ENCODE measurements around the gene RFX7. TPM values are rescaled to one million over a fixed set of nuclear protein-coding genes. Genes with fewer than 3 reads are reported as not detected.

Gene RFX7
- total RNA-seq, 1 experiment from 2014 or later, result 43.4 TPM

DNA sequence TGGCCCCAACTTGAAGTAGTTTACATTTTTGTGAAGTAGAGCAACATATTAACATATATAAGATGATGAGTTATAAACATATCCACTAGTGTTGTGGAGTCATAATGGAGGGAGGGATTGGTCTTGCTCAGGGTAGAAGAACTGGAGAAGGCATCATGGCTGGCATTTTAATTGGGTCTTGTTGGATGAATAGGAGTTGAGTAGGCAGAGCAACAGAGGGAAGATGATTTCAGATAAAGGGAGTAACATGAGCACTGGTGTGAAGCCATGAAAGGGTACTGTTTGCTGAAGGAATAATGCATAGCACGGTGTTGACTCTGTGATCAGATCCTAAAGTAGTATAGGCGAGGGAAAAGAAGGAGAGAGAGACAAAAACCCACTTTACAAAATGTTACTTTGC lies 3.6 kb upstream of the RFX7 start:
- H3K4me2 ChIP-seq (ENCODE audit: insufficient read depth, insufficient read length, low read length), result no peak overlapping the region
- no peak overlapping the region for H2AK5ac ChIP-seq (ENCODE audit: insufficient read length, low read length)
- H3K27ac ChIP-seq (ENCODE audit: insufficient read length, low read depth, low read length), result no peak overlapping the region
- H3K9me3 ChIP-seq (ENCODE audit: control insufficient read depth, low read depth, low read length), result no peaks in the 10 kb centered on the region
- H3K14ac ChIP-seq (ENCODE audit: insufficient read depth, low read length), result no peak overlapping the region
- H3K18ac ChIP-seq (ENCODE audit: insufficient read length, low read depth, low read length), result no peak overlapping the region
- peaks cover 3% of the 10 kb centered on the region for H3K23me2 ChIP-seq (ENCODE audit: insufficient read length, low read depth, low read length, poor library complexity, severe bottlenecking)
- no peak overlapping the region for H2BK5ac ChIP-seq (ENCODE audit: insufficient read length, low read length)
- H2BK15ac ChIP-seq (ENCODE audit: low read depth, low read length), result no peak overlapping the region
- H3K9ac ChIP-seq (ENCODE audit: extremely low read depth, insufficient read length, low read length), result no peak overlapping the region
- no peak overlapping the region for H4K8ac ChIP-seq (replicated peaks; ENCODE audit: insufficient read length, low read depth, low read length)
- no peak overlapping the region for H2BK12ac ChIP-seq (ENCODE audit: insufficient read length, low read depth, low read length)
- H3K27me3 ChIP-seq (ENCODE audit: insufficient read depth, low read length), result no peaks in the 10 kb centered on the region
- H2AFZ ChIP-seq (ENCODE audit: low read length), result no peak overlapping the region
- peaks cover 2% of the 10 kb centered on the region; the same call in 1 of the 2 replicates for H3K79me2 ChIP-seq (ENCODE audit: insufficient read depth, low read length)
- H4K20me1 ChIP-seq (ENCODE audit: control insufficient read depth, insufficient read depth, insufficient read length), result no peaks in the 10 kb centered on the region
- Mint-ChIP-seq H3K4me3 (no peak overlapping the region), H3K27me3 (ENCODE audit: low read depth) (no peaks in the 10 kb centered on the region; the same call in 1 of the 2 replicates), H3K4me1 (peaks cover 28 to 34% of the 10 kb centered on the region in 2 experiments), H3K27ac (no peak overlapping the region), H3K36me3 (ENCODE audit: insufficient read depth in 1 of 3, low read depth in 3 of 3) (peaks cover 0 to 3% (median 3%) of the 10 kb centered on the region in 3 experiments; a peak in 3 of 7 replicates), H3K9me3 (no peaks in the 10 kb centered on the region)
- H3T11ph ChIP-seq (ENCODE audit: low read length), result no peak overlapping the region
- no peak overlapping the region for H3K56ac ChIP-seq (ENCODE audit: insufficient read length, low read depth, low read length)
- H4K91ac ChIP-seq (ENCODE audit: insufficient read length, low read depth, low read length), result no peak overlapping the region
- no peak overlapping the region for H4K5ac ChIP-seq (ENCODE audit: insufficient read length, low read depth, low read length)
- no peak overlapping the region for H3K23ac ChIP-seq (ENCODE audit: insufficient read length, low read depth, low read length)
- no peak for DNase-seq
- peaks cover 3% of the 10 kb centered on the region; the same call in 1 of the 2 replicates for H3K4me1 ChIP-seq (ENCODE audit: insufficient read depth, low read length)
- WGBS (ENCODE audit: extremely low coverage, insufficient read length, low lambda C conversion rate), result no CpG with 5 or more reads among the region's 2 CpGs
- no peak overlapping the region for H3K4ac ChIP-seq (ENCODE audit: low read depth, low read length)
- H2BK120ac ChIP-seq (ENCODE audit: low read depth, low read length, poor library complexity, severe bottlenecking), result no peak overlapping the region
- TF ChIP-seq, protein P1, sequence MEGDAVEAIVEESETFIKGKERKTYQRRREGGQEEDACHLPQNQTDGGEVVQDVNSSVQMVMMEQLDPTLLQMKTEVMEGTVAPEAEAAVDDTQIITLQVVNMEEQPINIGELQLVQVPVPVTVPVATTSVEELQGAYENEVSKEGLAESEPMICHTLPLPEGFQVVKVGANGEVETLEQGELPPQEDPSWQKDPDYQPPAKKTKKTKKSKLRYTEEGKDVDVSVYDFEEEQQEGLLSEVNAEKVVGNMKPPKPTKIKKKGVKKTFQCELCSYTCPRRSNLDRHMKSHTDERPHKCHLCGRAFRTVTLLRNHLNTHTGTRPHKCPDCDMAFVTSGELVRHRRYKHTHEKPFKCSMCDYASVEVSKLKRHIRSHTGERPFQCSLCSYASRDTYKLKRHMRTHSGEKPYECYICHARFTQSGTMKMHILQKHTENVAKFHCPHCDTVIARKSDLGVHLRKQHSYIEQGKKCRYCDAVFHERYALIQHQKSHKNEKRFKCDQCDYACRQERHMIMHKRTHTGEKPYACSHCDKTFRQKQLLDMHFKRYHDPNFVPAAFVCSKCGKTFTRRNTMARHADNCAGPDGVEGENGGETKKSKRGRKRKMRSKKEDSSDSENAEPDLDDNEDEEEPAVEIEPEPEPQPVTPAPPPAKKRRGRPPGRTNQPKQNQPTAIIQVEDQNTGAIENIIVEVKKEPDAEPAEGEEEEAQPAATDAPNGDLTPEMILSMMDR (conservative IDR thresholded peaks at IDR 0.05), result no peak
- H2BK20ac ChIP-seq (ENCODE audit: low read depth, low read length, poor library complexity, severe bottlenecking), result no peak overlapping the region
- no peaks in the 10 kb centered on the region for H3K79me1 ChIP-seq (ENCODE audit: insufficient read depth, low read depth, low read length, poor library complexity, severe bottlenecking)

Measured in H9 (cell line).